ENCODE measurements around the gene ADGRV1. TPM values are rescaled to one million over a fixed set of nuclear protein-coding genes. Genes with fewer than 3 reads are reported as not detected.

Gene ADGRV1
- total RNA-seq, 1 experiment from 2014 or later = 64.8 TPM

- H2BK15ac ChIP-seq (ENCODE audit: low read depth, low read length) = no peak overlapping the region
- H3K9me3 ChIP-seq (ENCODE audit: control insufficient read depth, low read depth, low read length) = no peaks in the 10 kb centered on the region
- H3K79me1 ChIP-seq (ENCODE audit: insufficient read depth, low read depth, low read length, poor library complexity, severe bottlenecking) = no peaks in the 10 kb centered on the region
- no peak overlapping the region for H4K91ac ChIP-seq (ENCODE audit: insufficient read length, low read depth, low read length)
- no peak overlapping the region for H3K4me2 ChIP-seq (ENCODE audit: insufficient read depth, insufficient read length, low read length)
- WGBS (ENCODE audit: extremely low coverage, insufficient read length, low lambda C conversion rate) = no CpG with 5 or more reads among the region's 2 CpGs
- H3K27me3 ChIP-seq (ENCODE audit: insufficient read depth, low read length) = no peaks in the 10 kb centered on the region
- H3K14ac ChIP-seq (ENCODE audit: insufficient read depth, low read length) = no peak overlapping the region
- no peak overlapping the region for H3K27ac ChIP-seq (ENCODE audit: insufficient read length, low read depth, low read length)
- H2BK120ac ChIP-seq (ENCODE audit: low read depth, low read length, poor library complexity, severe bottlenecking) = no peak overlapping the region
- peaks cover 3% of the 10 kb centered on the region; the same call in 1 of the 2 replicates for H3K4me1 ChIP-seq (ENCODE audit: insufficient read depth, low read length)
- H3K27ac Mint-ChIP-seq = 0 out of 7 replicates have a peak overlapping the region, but pooled peaks of 1 of the 3 experiments have one; percentile 2
- no peak overlapping the region for H3K23ac ChIP-seq (ENCODE audit: insufficient read length, low read depth, low read length)
- H4K20me1 ChIP-seq (ENCODE audit: control insufficient read depth, insufficient read depth, insufficient read length) = no peaks in the 10 kb centered on the region
- TF ChIP-seq CTCF (conservative IDR thresholded peaks at IDR 0.05) = no peak
- H3K9me3 Mint-ChIP-seq = peaks cover 49 to 58% of the 10 kb centered on the region in 2 experiments
- H3K27me3 Mint-ChIP-seq (ENCODE audit: low read depth) = no peaks in the 10 kb centered on the region
- H3K18ac ChIP-seq (ENCODE audit: insufficient read length, low read depth, low read length) = no peak overlapping the region
- H3K4me3 Mint-ChIP-seq = no peak overlapping the region
- no peaks in the 10 kb centered on the region for H3K23me2 ChIP-seq (ENCODE audit: insufficient read length, low read depth, low read length, poor library complexity, severe bottlenecking)
- no peak overlapping the region for H3K9ac ChIP-seq (ENCODE audit: extremely low read depth, insufficient read length, low read length)
- peaks cover 42 to 58% of the 10 kb centered on the region in 2 experiments for H3K4me1 Mint-ChIP-seq
- H3K4ac ChIP-seq (ENCODE audit: low read depth, low read length) = no peak overlapping the region
- no peak overlapping the region for H4K8ac ChIP-seq (replicated peaks; ENCODE audit: insufficient read length, low read depth, low read length)
- no peak overlapping the region for H3K56ac ChIP-seq (ENCODE audit: insufficient read length, low read depth, low read length)
- no peak overlapping the region for H2AK5ac ChIP-seq (ENCODE audit: insufficient read length, low read length)
- H3K79me2 ChIP-seq (ENCODE audit: insufficient read depth, low read length) = peaks cover 37% of the 10 kb centered on the region; the same call in 1 of the 2 replicates
- H2BK20ac ChIP-seq (ENCODE audit: low read depth, low read length, poor library complexity, severe bottlenecking) = no peak overlapping the region
- H2BK5ac ChIP-seq (ENCODE audit: insufficient read length, low read length) = no peak overlapping the region
- H2AFZ ChIP-seq (ENCODE audit: low read length) = no peak overlapping the region
- H3T11ph ChIP-seq (ENCODE audit: low read length) = no peak overlapping the region
- H2BK12ac ChIP-seq (ENCODE audit: insufficient read length, low read depth, low read length) = no peak overlapping the region
- DNase-seq = no peak
- no peak overlapping the region for H4K5ac ChIP-seq (ENCODE audit: insufficient read length, low read depth, low read length)
- peaks cover 18 to 56% (median 54%) of the 10 kb centered on the region in 3 experiments for H3K36me3 Mint-ChIP-seq (ENCODE audit: insufficient read depth in 1 of 3, low read depth in 3 of 3)
Measured at GRCh38 chr5:90570034-90570433, 11.4 kb downstream of the ADGRV1 start.

All from H9 (cell line).